GM12878 (cell line): ENCODE measurements around the gene GPC3. TPM values are rescaled to one million over a fixed set of nuclear protein-coding genes. Genes with fewer than 3 reads are reported as not detected.

Experiments
- ATAC-seq: fragments of 200-7000 bp; cut with Tn5 transposase; 3 replicates; pipeline ENCODE4 v1.9.1; 2020; ENCODE audit warnings: mild to moderate bottlenecking, moderate library complexity
- BruUV-seq: library from RNA; stranded (reverse); fragments of 400-500 nt; replicated peaks from 2 replicates; lab custom pipeline; 2021; lab: Mats Ljungman, UMichigan
- CTCF ChIA-PET: fragments of 300-600 bp; sonication (Branson Sonifier 250); formaldehyde crosslinking; extraction: SDS; loops from one replicate; lab custom pipeline; 2021; ENCODE audit warnings: inconsistent platforms; lab: Yijun Ruan, JAX
- POLR2A ChIA-PET: fragments of 350-600 bp; formaldehyde crosslinking; extraction: SDS; loops from one replicate; lab custom pipeline; 2021; ENCODE audit warnings: inconsistent platforms; lab: Charles Lee
- RAD21 ChIA-PET: fragments of 300-600 bp; sonication (Branson Sonifier 250); formaldehyde crosslinking; loops from one replicate; lab custom pipeline; 2023; ENCODE audit warnings: antibody characterized with exemption; ENCODE audit not compliant: unreplicated experiment; lab: Charles Lee
- SMC1A ChIA-PET: fragments of 300-600 bp; sonication (Branson Sonifier 250); formaldehyde crosslinking; loops from one replicate; lab custom pipeline; 2023; ENCODE audit not compliant: unreplicated experiment, uncharacterized antibody; lab: Charles Lee
- DNase-seq: peaks from one replicate; pipeline ENCODE4 v3.0.0-alpha.2; 2011; ENCODE audit warnings: low read depth, low spot score
- FAIRE-seq: peaks from 3 replicates; lab custom pipeline; 2011; peaks lifted over from hg19 to GRCh38; lab: Jason Lieb, UNC
- H2AFZ ChIP-seq: 2 replicates; pipeline ENCODE4 v1.6.0; 2011; ENCODE audit warnings: low read depth, low read length, control low read depth; ENCODE audit not compliant: control insufficient read depth
- H3K27ac ChIP-seq: 2 replicates; pipeline ENCODE4 v1.5.1; 2011; ENCODE audit warnings: control low read depth; ENCODE audit not compliant: control insufficient read depth, insufficient read depth
- H3K27me3 ChIP-seq, 2 experiments: replicated peaks in 1 of 2; 2 replicates each; pipeline versions ENCODE4 v1.6.0 to v1.6.1; 2011; ENCODE audit warnings: low read length in 1 of 2; ENCODE audit not compliant: control insufficient read depth in 2 of 2, insufficient read depth in 2 of 2
- H3K36me3 ChIP-seq, 2 experiments: 2 replicates each; pipeline ENCODE4 v1.5.1; 2011; ENCODE audit warnings: low read length in 1 of 2; ENCODE audit not compliant: control insufficient read depth in 2 of 2, insufficient read depth in 2 of 2
- H3K4me1 ChIP-seq: 2 replicates; pipeline ENCODE4 v1.6.1; 2011; ENCODE audit warnings: mild to moderate bottlenecking, low read length, moderate library complexity, mixed read lengths; ENCODE audit not compliant: control insufficient read depth, insufficient read depth
- H3K4me2 ChIP-seq: 2 replicates; pipeline ENCODE4 v1.6.0; 2011; ENCODE audit warnings: control low read depth; ENCODE audit not compliant: control insufficient read depth, insufficient read depth
- H3K4me3 ChIP-seq: fragments of 200-600 bp; sonication (generic); 2 replicates; pipeline ENCODE4 v1.5.1; 2016
- H3K79me2 ChIP-seq: 2 replicates; pipeline ENCODE4 v1.6.0; 2011; ENCODE audit warnings: low read length; ENCODE audit not compliant: control insufficient read depth, insufficient read depth
- H3K9ac ChIP-seq: 2 replicates; pipeline ENCODE4 v1.8.0; 2011; ENCODE audit warnings: low read length, control low read depth, mixed read lengths; ENCODE audit not compliant: control insufficient read depth, insufficient read depth
- H3K9me3 ChIP-seq: replicated peaks from 3 replicates; pipeline ENCODE4 v1.5.1; 2011; ENCODE audit warnings: mild to moderate bottlenecking, low read length; ENCODE audit not compliant: control insufficient read depth, insufficient read depth
- H4K20me1 ChIP-seq: 2 replicates; pipeline ENCODE4 v1.6.0; 2011; ENCODE audit not compliant: control insufficient read depth, insufficient read depth
- CHD4 ChIP-seq: fragments of 200-600 bp; sonication (generic); IDR thresholded peaks from 2 replicates; pipeline ENCODE4 v1.6.1; 2016; ENCODE audit warnings: mild to moderate bottlenecking
- CREM ChIP-seq: IDR thresholded peaks from 2 replicates; pipeline ENCODE4 v1.6.1; 2014; ENCODE audit warnings: antibody characterized with exemption, low read depth
- GABPA ChIP-seq: IDR thresholded peaks from 2 replicates; pipeline ENCODE4 v1.6.1; 2014; ENCODE audit warnings: antibody characterized with exemption, low read depth, mild to moderate bottlenecking, inconsistent platforms
- HDAC6 ChIP-seq: fragments of 200-600 bp; sonication (generic); IDR thresholded peaks from one replicate; pipeline ENCODE4 v1.8.0; 2017; ENCODE audit warnings: antibody characterized with exemption; ENCODE audit not compliant: unreplicated experiment
- IKZF1 ChIP-seq: fragments of 450-650 bp; conservative IDR thresholded peaks from 2 replicates; pipeline ENCODE4 v1.6.1; 2017; ENCODE audit warnings: antibody characterized with exemption, mild to moderate bottlenecking
- POLR2A ChIP-seq: IDR thresholded peaks from 2 replicates; pipeline ENCODE4 v1.6.1; 2011; ENCODE audit warnings: low read depth, mild to moderate bottlenecking, low read length
- POLR2AphosphoS2 ChIP-seq: IDR thresholded peaks from 2 replicates; pipeline ENCODE4 v1.6.1; 2011; ENCODE audit warnings: low read depth, mild to moderate bottlenecking, low read length, improper control_type of control experiment, moderate library complexity
- RBBP5 ChIP-seq: fragments of 200-600 bp; sonication (generic); conservative IDR thresholded peaks from 2 replicates; pipeline ENCODE4 v1.6.1; 2016
- RELA ChIP-seq: fragments of 450-650 bp; IDR thresholded peaks from 2 replicates; pipeline ENCODE4 v1.8.0; 2014; ENCODE audit warnings: borderline replicate concordance; ENCODE audit not compliant: partially characterized antibody
- SMC3 ChIP-seq: IDR thresholded peaks from 2 replicates; pipeline ENCODE4 v1.6.1; 2011; ENCODE audit warnings: low read length, improper control_type of control experiment, borderline replicate concordance
- TARDBP ChIP-seq: IDR thresholded peaks from 2 replicates; pipeline ENCODE4 v1.6.1; 2016; ENCODE audit warnings: borderline replicate concordance
- ZNF274 ChIP-seq: IDR thresholded peaks from one replicate; pipeline ENCODE4 v1.8.0; 2011; ENCODE audit not compliant: insufficient read length, insufficient read depth
- ZNF622 ChIP-seq: fragments of 450-650 bp; IDR thresholded peaks from 2 replicates; pipeline ENCODE4 v1.6.1; 2017; ENCODE audit warnings: mild to moderate bottlenecking, inconsistent platforms
- WGBS: methylation state at CpG from one replicate; pipeline ENCODE4 v1.1.6; 2016; ENCODE audit warnings: low lambda C conversion rate; ENCODE audit not compliant: insufficient replicate concordance, insufficient coverage; ENCODE audit errors: missing lambda C conversion rate; 5-methylcytosine and 5-hydroxymethylcytosine counted together
- in situ Hi-C: fragments of 300-500 bp; cut with MboI; formaldehyde crosslinking; loops from 9 replicates; pipeline ENCODE4 v1.14.3; 2018; ENCODE audit warnings: mixed read lengths
- intact Hi-C: fragments of 100-400 bp; cut with micrococcal nuclease; formaldehyde crosslinking; loops from one replicate; pipeline ENCODE4 v1.14.2; 2022; ENCODE audit not compliant: unreplicated experiment
- polyA plus RNA-seq, 11 experiments: library from polyadenylated mRNA; depleted of rRNA in 4 of 11; unstranded in 6 of 11; stranded (reverse) in 5 of 11; fragments of >200 nt; fragmentation: Nextera tagmentation in 4 of 11; fragmentation: Illumina TruSeq in 1 of 11; extraction: Ambion mirVana in 4 of 11; extraction: Trizol in 1 of 11; gene quantifications; 1 replicate in 1 of 11; 2 replicates in 10 of 11; pipeline versions ENCODE4 v1.2.1 to v1.2.3, GENCODE V29; 2011 to 2016; ENCODE audit warnings: inconsistent platforms in 2 of 11, missing spikeins in 2 of 11, low read depth in 1 of 11
- total RNA-seq, 4 experiments: library from RNA; depleted of rRNA in 3 of 4; stranded (reverse); fragments of >200 nt in 3 of 4; fragmentation: Illumina TruSeq in 1 of 4; extraction: Trizol in 1 of 4; gene quantifications; 2 replicates each; pipeline versions ENCODE4 v1.2.1 to v1.2.3, GENCODE V29; 2013 to 2021
- TF ChIP-seq, protein P1 (sequence below): fragments of 450-650 bp; IDR thresholded peaks from 2 replicates; pipeline ENCODE4 v1.6.1; 2014; ENCODE audit warnings: mild to moderate bottlenecking
- TF ChIP-seq, protein P2 (sequence below): IDR thresholded peaks from 2 replicates; pipeline ENCODE4 v1.6.1; 2011; ENCODE audit warnings: low read depth, low read length, improper control_type of control experiment, borderline replicate concordance
- TF ChIP-seq, protein P3 (sequence below): IDR thresholded peaks from 2 replicates; pipeline ENCODE4 v1.6.1; 2012; ENCODE audit warnings: low read depth, low read length, improper control_type of control experiment

GPC3 gene
- total and polyA plus RNA-seq, 10 of the 15 experiments (the other 5 are each of a cell fraction or from before 2014, with no cell fraction given) = 0.09 to 0.82 TPM; not detected in 8

- H4K20me1 ChIP-seq = no peaks in the 10 kb centered on the region
- POLR2A ChIA-PET = no interaction called here
- BruUV-seq = no TSS peak
- intact Hi-C loops = no loop called here
- FAIRE-seq = no peak
- H2AFZ ChIP-seq = peak overlapping the region; percentile 68
- no peak overlapping the region for H3K4me3 ChIP-seq
- TF ChIP-seq GABPA = 0 out of 2 replicates have a peak, but pooled peaks have one; percentile 10
- TF ChIP-seq, protein P1, sequence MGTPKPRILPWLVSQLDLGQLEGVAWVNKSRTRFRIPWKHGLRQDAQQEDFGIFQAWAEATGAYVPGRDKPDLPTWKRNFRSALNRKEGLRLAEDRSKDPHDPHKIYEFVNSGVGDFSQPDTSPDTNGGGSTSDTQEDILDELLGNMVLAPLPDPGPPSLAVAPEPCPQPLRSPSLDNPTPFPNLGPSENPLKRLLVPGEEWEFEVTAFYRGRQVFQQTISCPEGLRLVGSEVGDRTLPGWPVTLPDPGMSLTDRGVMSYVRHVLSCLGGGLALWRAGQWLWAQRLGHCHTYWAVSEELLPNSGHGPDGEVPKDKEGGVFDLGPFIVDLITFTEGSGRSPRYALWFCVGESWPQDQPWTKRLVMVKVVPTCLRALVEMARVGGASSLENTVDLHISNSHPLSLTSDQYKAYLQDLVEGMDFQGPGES = no peak
- 46% methylated on average over 5 of the region's 5 CpGs for WGBS
- no peak overlapping the region for H3K9ac ChIP-seq
- RAD21 ChIA-PET = interaction anchor here (4.4 kb wide), 1 partner anchor 130 kb away, joined by 29 read pairs; no protein-coding TSS in a partner anchor
- H3K4me1 ChIP-seq = no peaks in the 10 kb centered on the region
- ATAC-seq = peak; percentile 47; the same call in 1 of the 3 replicates
- no peaks in the 10 kb centered on the region; the same call in 2 of the 3 replicates for H3K9me3 ChIP-seq
- H3K27ac ChIP-seq = no peak overlapping the region
- no peaks in the 10 kb centered on the region for H3K36me3 ChIP-seq
- no peak for DNase-seq
- SMC1A ChIA-PET = interaction anchor here (1.1 to 4.2 kb wide), 4 partner anchors 11 to 473 kb away, joined by 3 to 34 read pairs (median 5); no protein-coding TSS in a partner anchor
- H3K79me2 ChIP-seq = no peaks in the 10 kb centered on the region
- no peaks in the 10 kb centered on the region for H3K27me3 ChIP-seq
- in situ Hi-C loops = no loop called here
- CTCF ChIA-PET = interaction anchor here (0.6 to 5.5 kb wide), 5 partner anchors 9 to 130 kb away, joined by 3 to 77 read pairs (median 6); no protein-coding TSS in a partner anchor
- peak overlapping the region; percentile 38 for H3K4me2 ChIP-seq
These were observed 62.3 kb downstream of the GPC3 start for GRCh38 chrX:133923113-133923512.

GRCh38 chrX:133922390-133922771 lies 63.0 kb downstream of the GPC3 start:
- H3K4me3 ChIP-seq = no peak overlapping the region

More at GRCh38 chrX:133922390-133922771, 63.0 kb downstream of the GPC3 start:
- Histone ChIP-seq H3K27me3 (no peaks in the 10 kb centered on the region), H3K36me3 (no peaks in the 10 kb centered on the region), H4K20me1 (no peaks in the 10 kb centered on the region), H3K27ac (no peak overlapping the region), H3K9ac (no peak overlapping the region), H3K79me2 (no peaks in the 10 kb centered on the region), H3K4me1 (no peaks in the 10 kb centered on the region), H3K9me3 (no peaks in the 10 kb centered on the region; the same call in 2 of the 3 replicates), H3K4me2 (no peak overlapping the region; the same call in 1 of the 2 replicates), H2AFZ (peak overlapping the region; percentile 68)
- ChIA-PET POLR2A (no interaction called here), SMC1A (interaction anchor here (0.9 to 4.2 kb wide), 6 partner anchors 10 to 474 kb away, joined by 3 to 34 read pairs (median 4); no protein-coding TSS in a partner anchor), CTCF (interaction anchor here (0.6 to 5.5 kb wide), 17 partner anchors 8 to 477 kb away, joined by 3 to 77 read pairs (median 3); no protein-coding TSS in a partner anchor), RAD21 (interaction anchor here (4.4 kb wide), 1 partner anchor 130 kb away, joined by 29 read pairs; no protein-coding TSS in a partner anchor)
- ATAC-seq (no peak), DNase-seq (no peak), FAIRE-seq (no peak)
- BruUV-seq = no TSS peak
- intact Hi-C loops (no loop called here), in situ Hi-C loops (no loop called here)
- whole genome bisulfite sequencing = 0% methylated on average over 2 of the region's 2 CpGs
- TF ChIP-seq SMC3 (no peak), RBBP5 (no peak), HDAC6 (no peak), ZNF622 (no peak), POLR2AphosphoS2 (no peak), CREM (no peak), POLR2A (no peak), RELA (no peak), ZNF274 (no peak), IKZF1 (no peak), TARDBP (no peak), CHD4 (no peak)
- TF ChIP-seq, protein P2, sequence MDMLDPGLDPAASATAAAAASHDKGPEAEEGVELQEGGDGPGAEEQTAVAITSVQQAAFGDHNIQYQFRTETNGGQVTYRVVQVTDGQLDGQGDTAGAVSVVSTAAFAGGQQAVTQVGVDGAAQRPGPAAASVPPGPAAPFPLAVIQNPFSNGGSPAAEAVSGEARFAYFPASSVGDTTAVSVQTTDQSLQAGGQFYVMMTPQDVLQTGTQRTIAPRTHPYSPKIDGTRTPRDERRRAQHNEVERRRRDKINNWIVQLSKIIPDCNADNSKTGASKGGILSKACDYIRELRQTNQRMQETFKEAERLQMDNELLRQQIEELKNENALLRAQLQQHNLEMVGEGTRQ = no peak
- TF ChIP-seq, protein P3, sequence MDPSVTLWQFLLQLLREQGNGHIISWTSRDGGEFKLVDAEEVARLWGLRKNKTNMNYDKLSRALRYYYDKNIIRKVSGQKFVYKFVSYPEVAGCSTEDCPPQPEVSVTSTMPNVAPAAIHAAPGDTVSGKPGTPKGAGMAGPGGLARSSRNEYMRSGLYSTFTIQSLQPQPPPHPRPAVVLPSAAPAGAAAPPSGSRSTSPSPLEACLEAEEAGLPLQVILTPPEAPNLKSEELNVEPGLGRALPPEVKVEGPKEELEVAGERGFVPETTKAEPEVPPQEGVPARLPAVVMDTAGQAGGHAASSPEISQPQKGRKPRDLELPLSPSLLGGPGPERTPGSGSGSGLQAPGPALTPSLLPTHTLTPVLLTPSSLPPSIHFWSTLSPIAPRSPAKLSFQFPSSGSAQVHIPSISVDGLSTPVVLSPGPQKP = no peak
